Femur (tissue), 1 donor: ENCODE measurements around the gene ACSS2.
A peak's percentile ranks its signal among the peaks of the same experiment; 100 is the strongest.

Experiments used
- DNase-seq: peaks from one replicate; pipeline ENCODE4 v3.0.0-alpha.2; 2017

ACSS2 gene

DNA sequence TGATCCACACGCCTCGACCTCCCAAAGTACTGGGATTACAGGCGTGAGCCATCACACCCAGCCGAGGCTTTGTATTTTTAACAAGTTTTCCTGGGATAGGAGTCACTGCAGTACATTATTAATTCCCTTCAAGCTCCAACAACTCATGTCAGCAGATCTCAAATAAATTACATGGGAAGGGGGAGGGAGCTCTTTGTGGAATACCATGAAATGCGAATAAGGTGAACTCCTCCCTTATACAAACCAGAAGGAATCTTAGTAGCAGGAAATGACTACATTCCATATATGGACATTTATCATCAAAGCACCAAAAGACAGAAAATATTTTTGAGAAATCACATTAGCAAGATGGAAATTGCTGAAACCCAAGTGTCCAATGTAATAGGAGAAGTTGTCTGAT is 76.3 kb downstream of the ACSS2 start:
- DNase-seq, result no peak

DNA sequence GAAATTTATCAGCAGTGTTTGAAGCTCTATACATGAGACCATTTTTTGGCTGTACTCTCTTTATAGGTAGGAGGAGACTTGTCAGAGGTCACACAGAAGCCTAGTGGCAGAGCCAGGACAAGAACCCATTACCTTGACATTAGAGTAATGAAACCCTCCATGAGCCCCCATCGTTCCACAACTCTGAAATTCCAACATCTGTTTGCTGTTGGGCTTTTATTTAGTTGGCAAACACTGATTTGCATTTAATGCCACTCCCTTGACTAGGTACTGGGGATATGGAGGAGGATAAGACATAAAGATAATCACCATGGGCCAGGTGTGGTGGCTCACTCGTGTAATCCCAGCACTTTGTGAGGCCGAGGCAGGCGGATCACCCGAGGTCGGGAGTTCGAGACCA is 77.5 kb downstream of the ACSS2 start:
- no peak for DNase-seq

DNA sequence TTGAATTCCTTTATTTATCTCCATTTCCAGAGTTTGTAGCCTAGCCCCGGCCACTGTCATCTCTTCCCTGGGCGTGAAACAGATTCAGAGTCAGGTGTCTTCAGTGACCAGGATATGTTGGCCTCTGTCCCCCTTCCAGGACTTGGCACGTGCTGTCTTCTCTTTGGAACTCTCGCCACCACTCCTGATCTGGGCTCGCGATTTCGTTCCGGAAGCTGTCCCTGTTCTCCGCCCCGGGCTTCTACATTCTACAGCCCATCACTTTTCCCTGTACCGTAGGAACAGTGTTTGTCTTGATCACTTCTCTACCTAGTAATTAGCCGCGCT is 78.5 kb downstream of the ACSS2 start:
- no peak for DNase-seq

DNA sequence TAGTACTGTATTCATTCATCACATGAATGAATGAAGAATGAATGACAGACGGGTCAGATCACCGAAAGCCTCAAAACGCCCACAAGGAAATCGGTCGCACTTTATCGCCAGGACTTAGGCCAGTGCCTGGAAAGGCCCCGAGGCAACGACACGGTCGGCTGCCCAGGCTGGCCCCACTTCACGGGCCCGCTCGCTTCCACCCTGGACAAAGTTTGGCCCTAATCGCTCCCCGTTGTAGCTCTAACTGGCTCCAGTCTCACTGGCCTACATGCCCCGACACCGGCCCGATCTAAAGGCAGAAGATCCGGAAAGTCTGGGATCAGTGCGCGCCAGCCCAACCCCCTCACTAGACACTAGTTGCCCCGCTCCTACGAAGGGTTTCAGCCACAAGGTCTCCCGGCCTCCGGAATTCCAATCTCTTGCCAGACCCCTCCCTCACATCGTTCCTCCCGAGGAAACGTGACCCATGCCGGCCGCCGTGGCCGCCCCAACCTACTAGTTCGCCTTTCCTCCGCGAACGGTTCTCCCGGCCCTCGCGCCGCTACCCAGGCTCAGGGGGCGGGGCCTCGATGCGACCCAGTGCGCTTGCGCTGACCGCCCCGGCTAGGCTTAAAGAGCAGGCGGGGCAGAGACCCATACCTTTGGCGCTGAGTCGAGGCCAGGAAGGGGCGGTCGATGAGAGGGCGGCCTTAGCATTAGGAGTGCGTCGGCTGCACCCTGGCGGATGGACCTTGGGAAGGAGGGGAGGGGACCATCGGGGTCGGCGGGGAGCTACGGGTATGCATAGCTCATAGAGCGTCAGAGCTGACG is 79.0 kb downstream of the ACSS2 start, which contains the start of the genes GSS and MYH7B:
Gene GSS, minus strand, starts transcription at position 576 of the 810 bp plus-strand sequence. CDS start 3,954 bp downstream, outside the sequence.
Gene MYH7B, plus strand, starts transcription at position 638 of the 810 bp plus-strand sequence. CDS start 22,138 bp downstream, outside the sequence.
- DNase-seq, result peak; percentile 99

DNA sequence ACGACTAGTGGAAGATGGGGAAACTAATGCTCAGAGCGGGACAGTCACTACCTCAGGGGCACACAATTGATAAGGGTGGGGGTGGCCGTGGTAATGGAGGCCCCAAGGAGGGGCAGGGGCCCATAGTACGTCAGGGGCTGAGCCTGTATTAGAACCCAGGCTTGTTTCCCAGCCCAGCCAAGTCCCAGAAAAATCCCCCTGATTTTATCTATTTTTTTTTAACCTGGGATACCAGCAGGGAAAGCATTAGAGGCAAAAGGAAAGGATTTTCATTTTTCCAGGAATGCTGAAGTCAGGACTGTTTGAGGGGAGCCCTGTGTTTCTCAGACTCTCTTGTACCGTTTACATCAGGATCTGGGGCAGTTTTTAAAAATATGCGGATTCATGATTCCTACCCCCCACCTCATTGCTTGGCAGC is 79.6 kb downstream of the ACSS2 start:
- DNase-seq, result peak; percentile 16

DNA sequence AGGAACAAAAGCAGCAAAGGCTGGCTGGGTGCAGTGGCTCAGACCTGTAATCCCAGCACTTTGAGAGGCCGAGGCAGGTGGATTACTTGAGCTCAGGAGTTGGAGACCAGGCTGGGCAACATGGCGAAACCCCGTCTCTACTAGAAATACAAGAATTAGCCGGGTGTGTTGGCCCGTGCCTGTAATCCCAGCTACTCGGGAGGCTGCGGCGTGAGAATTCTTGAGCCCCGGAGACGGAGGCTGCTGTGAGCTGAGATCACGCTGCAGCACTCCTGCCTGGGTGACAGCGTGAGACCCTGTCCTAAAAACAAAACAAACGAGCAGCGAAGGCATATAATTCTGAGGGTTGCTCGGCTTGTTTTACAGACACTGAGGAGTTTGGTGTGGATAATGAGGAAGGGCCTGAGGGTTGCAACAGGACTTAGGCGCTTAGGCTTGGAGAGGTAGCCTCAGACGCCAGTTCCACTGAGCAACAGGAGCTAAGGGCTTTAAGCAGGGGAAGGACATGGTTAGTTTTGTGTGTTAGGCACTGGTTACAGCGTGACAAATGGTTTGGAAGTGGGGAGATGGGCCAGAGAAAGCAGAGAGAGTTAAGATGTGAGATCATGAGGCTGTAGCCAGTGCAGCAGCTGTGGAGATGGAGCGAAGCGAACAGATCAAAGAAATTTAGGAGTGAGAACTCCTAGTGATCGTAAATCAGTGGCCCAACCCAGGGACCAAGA is 80.5 kb downstream of the ACSS2 start:
- no peak for DNase-seq

DNA sequence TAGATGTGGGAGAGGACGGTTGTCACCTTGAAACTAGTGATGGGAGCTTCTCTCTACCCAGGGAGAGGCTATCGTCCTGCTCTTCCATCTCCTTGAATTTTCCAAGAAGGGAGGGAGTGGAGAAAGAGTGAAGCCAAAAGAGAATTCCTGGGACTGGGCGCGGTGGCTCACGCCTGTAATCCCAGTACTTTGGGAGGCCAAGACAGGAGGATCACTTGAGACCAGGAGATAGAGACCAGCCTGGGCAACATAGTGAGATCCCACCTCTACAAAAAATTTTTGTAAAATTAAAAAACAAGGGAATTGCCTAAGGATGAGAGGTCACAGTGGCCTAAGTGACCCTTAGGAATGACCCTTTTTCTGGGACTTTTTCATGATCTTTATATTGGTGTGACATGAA is 88.1 kb downstream of the ACSS2 start:
- no peak for DNase-seq

DNA sequence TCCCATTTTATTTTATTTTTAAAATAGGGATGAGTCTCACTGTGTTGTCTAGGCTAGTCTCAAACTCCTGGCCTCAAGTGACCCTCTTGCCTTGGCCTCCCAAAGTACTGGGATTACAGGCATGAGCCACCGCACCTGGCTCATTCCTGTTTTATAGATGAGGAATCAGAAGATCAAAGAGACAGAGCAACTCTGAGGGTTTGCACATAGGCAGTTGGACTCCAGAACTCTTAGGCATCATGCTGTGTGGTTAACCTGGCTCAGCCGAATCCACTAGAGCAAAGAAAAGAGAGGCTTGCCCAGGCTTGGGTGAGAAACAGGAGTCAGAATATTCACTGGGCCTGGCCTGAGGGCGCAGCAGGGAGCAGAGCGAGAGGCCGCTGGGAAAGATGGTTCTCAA is 88.6 kb downstream of the ACSS2 start:
- no peak for DNase-seq

DNA sequence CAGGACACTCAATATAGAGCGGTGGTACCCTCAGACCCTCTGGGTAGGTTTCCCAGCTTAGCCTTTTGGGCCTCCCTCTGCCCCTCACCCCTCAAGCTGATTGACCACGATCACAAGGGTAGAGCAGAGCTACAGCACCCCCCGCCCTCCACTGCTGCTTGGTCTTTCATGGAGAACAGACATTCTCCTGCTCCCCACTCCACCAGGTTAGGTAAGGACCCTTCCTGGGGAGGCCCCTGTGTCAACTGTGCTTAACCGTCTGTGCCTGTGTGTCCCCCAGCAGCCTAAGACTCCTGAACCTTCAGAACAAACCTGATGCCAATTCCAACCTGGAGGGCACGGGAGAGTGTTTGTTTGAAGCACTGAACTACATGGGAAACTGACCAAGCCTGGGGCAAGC is 91.0 kb downstream of the ACSS2 start:
- DNase-seq, result no peak

DNA sequence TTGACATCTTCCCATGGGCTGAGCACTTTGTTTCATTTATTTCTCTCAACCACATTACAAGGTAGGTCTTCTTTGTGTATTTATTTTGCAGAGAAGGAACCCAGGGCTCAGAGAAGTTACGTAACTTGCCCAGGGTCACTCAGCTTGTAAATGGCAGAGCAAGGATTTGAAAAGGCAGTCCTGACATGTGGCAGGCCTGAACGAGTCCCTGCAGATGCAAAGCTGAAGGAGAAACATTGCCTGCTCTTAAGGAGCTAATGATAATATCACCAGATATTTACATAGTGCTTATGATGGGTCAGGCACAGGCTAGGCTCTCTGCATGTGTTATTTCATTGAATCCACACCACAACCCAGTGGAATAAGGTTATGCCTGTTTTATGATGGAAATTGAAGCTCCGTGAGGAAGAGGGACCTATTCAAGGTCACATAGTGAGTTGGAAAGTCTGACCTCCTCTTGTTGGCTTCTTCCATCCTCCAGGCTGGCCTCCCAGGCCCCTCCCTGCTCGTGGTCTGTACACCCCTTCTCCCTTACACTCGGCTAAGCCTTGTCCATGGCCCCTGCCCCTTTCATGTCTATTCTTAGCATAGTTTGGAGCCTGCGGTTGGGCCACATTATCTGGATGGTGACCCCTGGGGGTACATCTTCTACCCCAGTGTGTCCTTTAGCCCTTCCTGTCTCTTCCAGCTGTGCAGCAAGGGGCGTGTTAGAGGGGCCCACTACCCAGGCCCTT is 91.8 kb downstream of the ACSS2 start:
- DNase-seq, result no peak

DNA sequence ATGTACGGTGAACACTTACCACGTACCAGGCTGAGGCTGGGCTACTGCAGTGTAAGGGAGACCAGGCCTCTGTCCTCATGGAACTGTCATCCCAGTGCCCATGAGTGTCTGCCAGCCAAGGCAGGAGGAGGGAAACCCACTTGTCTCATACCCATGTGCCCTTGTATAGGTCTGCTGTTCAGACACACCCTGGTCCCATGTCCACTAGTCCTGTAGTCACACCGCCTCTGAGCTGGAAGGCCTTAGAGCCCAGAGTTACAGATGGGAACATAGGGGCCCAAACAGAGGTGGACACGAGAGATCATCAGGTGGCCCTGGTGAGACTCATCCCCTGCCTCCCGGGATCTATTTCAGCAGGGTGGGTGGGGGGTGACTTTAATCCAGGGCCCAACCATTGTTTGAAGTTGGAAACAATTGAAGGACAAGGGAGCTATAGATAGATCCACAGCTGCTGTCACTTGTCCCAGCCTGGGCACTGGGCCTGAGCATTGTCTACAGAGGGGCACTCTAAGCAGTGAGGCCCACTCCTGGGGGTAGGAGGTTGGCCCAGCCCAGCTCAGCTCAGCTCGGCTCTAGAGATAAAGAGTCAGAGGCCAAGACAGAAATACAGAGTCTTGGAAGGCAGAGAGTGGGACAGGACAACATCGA is 93.9 kb downstream of the ACSS2 start:
- no peak for DNase-seq

DNA sequence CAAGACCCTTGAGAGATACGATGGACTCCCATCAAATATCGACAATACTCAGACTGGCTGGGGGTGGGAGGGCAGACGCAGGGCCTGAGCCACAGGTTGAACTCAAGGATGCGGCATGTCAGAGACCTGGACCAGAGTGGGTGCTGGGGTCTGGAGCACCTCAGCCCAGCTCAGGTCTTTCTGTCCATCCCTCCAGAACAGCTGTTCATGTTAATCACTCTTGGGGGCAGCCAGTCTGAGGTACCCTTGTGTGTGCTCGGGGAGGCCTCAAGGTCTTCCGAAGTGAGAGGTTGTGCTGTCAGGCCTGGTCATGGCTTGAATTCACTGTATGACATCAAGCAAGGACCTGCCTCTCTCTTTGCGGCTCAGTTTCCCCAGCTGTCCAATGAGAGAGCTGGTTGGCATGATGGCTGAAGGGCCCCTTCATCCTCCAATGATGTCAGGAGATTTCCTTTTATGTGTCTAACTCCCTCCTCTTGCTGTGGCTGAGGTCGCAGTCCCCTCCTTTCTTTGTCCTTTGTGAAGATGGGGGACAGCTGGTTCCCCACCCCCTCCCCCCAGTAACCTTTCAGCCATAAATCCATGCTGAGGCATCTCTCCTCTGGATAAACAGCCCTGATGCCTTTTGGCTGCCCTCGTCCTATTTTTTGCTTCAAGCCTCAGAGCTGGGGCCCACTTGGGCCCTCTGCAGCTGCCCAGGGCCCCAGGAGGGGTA is 94.6 kb downstream of the ACSS2 start:
- no peak for DNase-seq

DNA sequence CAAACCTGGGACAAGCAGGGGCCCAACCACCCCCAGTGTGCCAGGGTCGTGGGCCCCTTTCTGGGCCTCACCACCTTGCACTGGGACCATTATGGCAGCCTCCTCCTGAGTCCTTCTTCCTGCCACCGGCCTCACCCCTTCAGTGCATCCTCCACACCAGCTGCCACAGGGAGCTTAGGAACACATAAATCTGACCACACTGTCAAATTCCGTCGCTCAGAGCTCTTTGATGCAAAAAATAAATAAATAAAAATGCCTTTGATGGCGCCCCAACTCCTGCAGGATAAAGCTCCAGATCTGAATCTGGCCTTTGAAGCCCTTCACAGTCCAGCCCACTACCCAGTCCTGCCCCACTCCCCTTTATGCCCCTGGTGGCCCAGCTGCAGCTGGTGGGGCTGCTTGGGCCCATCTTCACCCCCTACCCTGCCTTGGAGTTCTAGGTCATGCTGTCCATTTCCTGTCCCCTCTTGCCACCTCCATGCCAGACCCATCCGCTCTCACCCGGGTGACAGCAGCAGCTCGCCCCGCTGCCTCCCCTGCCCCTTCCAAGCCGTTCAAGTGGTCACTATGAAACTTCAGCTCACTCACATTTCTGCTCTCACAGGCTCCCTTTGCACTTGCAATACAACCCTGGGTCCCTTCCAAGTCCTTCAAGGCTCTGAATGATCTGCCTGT is 95.3 kb downstream of the ACSS2 start:
- peak; percentile 20 for DNase-seq

DNA sequence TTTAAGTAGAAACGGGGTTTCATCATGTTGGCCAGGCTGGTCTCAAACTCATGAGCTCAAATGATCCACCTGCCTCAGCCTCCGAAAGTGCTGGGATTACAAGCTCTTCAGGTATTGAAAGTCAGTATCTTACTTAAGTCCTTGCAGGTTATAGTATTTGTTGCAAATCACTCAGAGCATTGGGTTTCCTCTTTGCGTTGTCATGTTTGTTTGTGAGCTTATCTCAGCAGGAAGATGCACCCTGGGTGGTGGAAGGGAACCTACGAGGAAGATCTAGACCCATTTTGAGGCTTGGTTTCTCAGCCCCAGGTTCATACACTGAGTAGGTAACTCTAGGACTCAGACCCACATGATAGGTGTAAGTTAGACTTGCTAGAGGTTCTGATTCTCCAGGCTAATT is 97.8 kb downstream of the ACSS2 start:
- DNase-seq, result no peak

DNA sequence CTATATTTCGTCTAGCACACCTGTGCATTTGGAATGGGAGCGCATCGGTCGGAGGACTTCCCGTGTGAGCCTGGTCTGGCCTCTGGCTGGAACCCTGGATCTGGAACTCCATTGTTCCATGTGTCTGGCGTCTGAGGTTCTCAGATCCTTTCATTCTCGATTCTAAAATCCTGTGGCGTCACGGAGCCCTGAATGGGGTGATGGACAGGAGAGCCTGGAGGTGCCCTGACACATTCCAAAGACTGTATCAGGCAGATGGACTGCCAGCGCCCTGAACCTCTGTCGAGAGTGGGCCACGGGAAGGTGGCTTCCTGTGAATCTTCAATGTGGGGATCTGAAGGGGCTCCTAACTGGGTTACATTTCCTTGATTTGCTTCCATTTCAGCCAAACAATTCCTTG is 99.9 kb downstream of the ACSS2 start:
- no peak for DNase-seq
